Hepatocyte (in vitro differentiated cells): ENCODE results near the gene CYBA. TPM values are rescaled to one million over a fixed set of nuclear protein-coding genes. Genes with fewer than 3 reads are reported as not detected.

Experiments used
- DNase-seq: peaks from one replicate; pipeline ENCODE4 v3.0.0-alpha.2; 2016; ENCODE audit warnings: low spot score
- H2AFZ ChIP-seq: fragments of 200-600 bp; sonication (generic); 2 replicates; pipeline ENCODE4 v1.6.0; 2016; ENCODE audit warnings: antibody characterized with exemption, mild to moderate bottlenecking
- H3K27ac ChIP-seq: fragments of 200-600 bp; sonication (generic); 2 replicates; pipeline ENCODE4 v1.5.1; 2016; ENCODE audit warnings: mild to moderate bottlenecking
- H3K27me3 ChIP-seq: fragments of 200-600 bp; sonication (generic); 2 replicates; pipeline ENCODE4 v1.6.1; 2016
- H3K36me3 ChIP-seq: fragments of 200-600 bp; sonication (generic); replicated peaks from 2 replicates; pipeline ENCODE4 v1.5.1; 2016; ENCODE audit warnings: low read depth; ENCODE audit not compliant: insufficient read depth
- H3K4me1 ChIP-seq: fragments of 200-600 bp; sonication (generic); 2 replicates; pipeline ENCODE4 v1.5.1; 2016; ENCODE audit warnings: mild to moderate bottlenecking, moderate library complexity; ENCODE audit not compliant: insufficient read depth
- H3K4me2 ChIP-seq: fragments of 200-600 bp; sonication (generic); 2 replicates; pipeline ENCODE4 v1.6.0; 2016
- H3K4me3 ChIP-seq: fragments of 200-600 bp; sonication (generic); 2 replicates; pipeline ENCODE4 v1.5.1; 2016; ENCODE audit warnings: mild to moderate bottlenecking
- H3K79me2 ChIP-seq: fragments of 200-600 bp; sonication (generic); 2 replicates; pipeline ENCODE4 v1.6.0; 2017; ENCODE audit warnings: mild to moderate bottlenecking
- H3K9me2 ChIP-seq: fragments of 200-600 bp; sonication (generic); replicated peaks from 2 replicates; pipeline ENCODE4 v1.6.0; 2017; ENCODE audit warnings: mild to moderate bottlenecking; ENCODE audit not compliant: insufficient read depth
- H3K9me3 ChIP-seq: fragments of 200-600 bp; sonication (generic); 2 replicates; pipeline ENCODE4 v1.5.1; 2016; ENCODE audit warnings: low read depth, mild to moderate bottlenecking
- H4K20me1 ChIP-seq: fragments of 200-600 bp; sonication (generic); 2 replicates; pipeline ENCODE4 v1.6.0; 2016; ENCODE audit warnings: mild to moderate bottlenecking; ENCODE audit not compliant: insufficient read depth, poor library complexity, severe bottlenecking
- CTCF ChIP-seq: fragments of 200-600 bp; sonication (generic); IDR thresholded peaks from 2 replicates; pipeline ENCODE4 v1.5.1; 2016; ENCODE audit warnings: antibody characterized with exemption, mild to moderate bottlenecking; ENCODE audit not compliant: poor library complexity
- EZH2 ChIP-seq: fragments of 200-600 bp; sonication (generic); IDR thresholded peaks from 2 replicates; pipeline ENCODE4 v1.6.1; 2016; ENCODE audit warnings: antibody characterized with exemption, mild to moderate bottlenecking, borderline replicate concordance
- EZH2phosphoT487 ChIP-seq: fragments of 200-600 bp; sonication (generic); IDR thresholded peaks from one replicate; pipeline ENCODE4 v1.6.1; 2018; ENCODE audit warnings: antibody characterized with exemption, mild to moderate bottlenecking, low read depth, moderate library complexity; ENCODE audit not compliant: unreplicated experiment, severe bottlenecking
- whole genome bisulfite sequencing: methylation state at CpG from one replicate; pipeline ENCODE4 v1.1.6; 2016; ENCODE audit warnings: low lambda C conversion rate; ENCODE audit errors: missing lambda C conversion rate; 5-methylcytosine and 5-hydroxymethylcytosine counted together
- polyA plus RNA-seq: library from polyadenylated mRNA; unstranded; fragments of >200 nt; fragmentation: Nextera tagmentation; extraction: Ambion mirVana; gene quantifications from 2 replicates; pipeline ENCODE4 v1.2.1, GENCODE V29; 2016
- total RNA-seq: library from RNA; depleted of rRNA; stranded (reverse); fragments of >200 nt; gene quantifications from 2 replicates; pipeline ENCODE4 v1.2.3, GENCODE V29; 2014

The CYBA gene
- total and polyA plus RNA-seq, 2 experiments from 2014 or later = 196 to 419 TPM

DNA sequence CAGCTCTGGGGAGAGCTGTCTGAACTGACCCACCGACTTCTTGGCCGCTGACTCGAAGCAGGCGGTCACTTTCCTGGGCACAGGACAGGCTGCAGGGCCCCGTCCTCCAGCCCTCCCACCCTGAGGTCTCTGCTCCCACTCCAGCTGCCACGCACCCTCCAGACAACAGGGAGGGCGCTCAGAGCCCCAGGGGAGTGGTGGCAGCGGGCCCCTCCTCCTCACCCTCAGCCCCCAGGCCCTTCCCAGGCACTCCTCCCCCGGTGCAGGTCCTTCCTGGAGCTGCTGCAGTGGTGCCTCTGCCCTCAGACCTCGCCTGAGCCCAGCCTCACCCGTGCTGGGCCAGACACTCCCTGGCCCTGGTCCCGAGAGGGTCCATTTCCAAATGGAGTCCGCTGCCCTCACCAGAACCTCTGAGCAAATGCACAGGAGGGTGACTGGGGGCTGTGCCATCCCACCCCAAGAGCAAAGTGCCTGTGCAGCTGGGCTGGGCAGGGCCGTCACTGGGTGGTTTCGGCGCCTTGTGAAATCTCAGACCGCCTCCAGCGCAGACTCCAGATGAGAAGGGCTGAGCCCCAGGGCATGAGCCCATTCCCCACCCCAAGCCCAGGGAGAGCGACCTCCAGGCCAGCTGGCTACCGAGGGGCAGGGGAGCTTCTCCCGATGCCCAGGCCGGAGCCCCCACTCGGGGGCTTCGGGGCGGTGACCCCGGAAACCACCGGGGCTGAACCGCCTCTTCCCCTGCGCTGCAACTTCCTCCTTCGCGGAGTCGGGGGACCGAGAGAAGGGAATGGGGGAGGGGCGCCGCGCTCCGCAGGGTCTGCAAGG lies 717 bp downstream of the CYBA start:
- no peak for TF ChIP-seq CTCF
- TF ChIP-seq EZH2phosphoT487 = no peak
- TF ChIP-seq EZH2 = no peak
- Histone ChIP-seq H3K9me3 (no peaks in the 10 kb centered on the region), H3K27me3 (no peaks in the 10 kb centered on the region), H3K36me3 (no peaks in the 10 kb centered on the region), H3K79me2 (peaks cover 15% of the 10 kb centered on the region), H3K4me3 (peak overlapping the region; percentile 82), H2AFZ (peak overlapping the region; percentile 37), H3K9me2 (no peaks in the 10 kb centered on the region), H3K4me2 (peak overlapping the region; percentile 99), H3K4me1 (peaks cover 15% of the 10 kb centered on the region), H4K20me1 (peaks cover 6% of the 10 kb centered on the region), H3K27ac (peak overlapping the region; percentile 91)
- 13% methylated on average over 21 of the region's 37 CpGs for WGBS
- peak; percentile 56 for DNase-seq

DNA sequence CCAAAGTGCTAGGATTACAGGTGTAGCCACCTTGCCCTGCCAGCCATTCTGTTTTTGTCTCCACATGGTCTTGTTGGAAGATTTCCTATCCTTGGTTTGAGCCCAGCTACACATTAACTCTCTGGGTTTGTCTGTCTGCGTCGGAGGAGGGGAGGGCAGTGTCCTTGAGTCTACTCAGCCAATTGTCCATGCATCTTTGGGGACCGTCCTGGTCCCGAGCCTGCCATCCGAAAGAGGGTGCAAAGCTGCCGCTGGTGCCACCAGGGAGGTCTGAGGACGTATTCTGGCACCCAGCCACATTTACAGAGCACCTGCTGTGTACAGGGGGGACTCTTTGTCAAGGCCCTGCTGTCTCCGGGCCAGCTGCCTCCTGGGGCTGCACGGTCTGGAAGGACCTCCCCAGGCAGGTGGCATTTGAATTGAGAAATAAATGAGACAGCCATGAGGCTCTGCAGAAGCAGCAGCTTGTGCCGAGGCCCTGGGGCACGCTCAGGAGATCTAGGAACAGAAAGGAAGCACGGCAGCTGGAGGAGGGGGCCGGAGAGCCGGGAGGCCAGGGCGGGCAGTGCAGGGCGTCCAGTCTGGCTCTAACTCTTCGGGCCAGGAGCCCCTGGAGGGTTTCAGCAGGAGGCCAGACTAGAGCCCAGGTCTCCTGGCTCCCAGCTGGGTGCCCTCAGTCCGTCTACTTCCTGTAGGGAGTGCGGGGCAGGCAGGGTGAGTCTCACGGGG lies 1.5 kb downstream of the CYBA start:
- H3K4me1 ChIP-seq = peaks cover 15% of the 10 kb centered on the region
- peaks cover 6% of the 10 kb centered on the region for H4K20me1 ChIP-seq
- H3K9me3 ChIP-seq = no peaks in the 10 kb centered on the region
- 82% methylated on average over 17 of the region's 20 CpGs for WGBS
- no peak overlapping the region for H2AFZ ChIP-seq
- peak overlapping the region; percentile 99 for H3K4me2 ChIP-seq
- H3K27ac ChIP-seq = no peak overlapping the region
- TF ChIP-seq CTCF = no peak
- TF ChIP-seq EZH2 = no peak
- no peak for TF ChIP-seq EZH2phosphoT487
- no peaks in the 10 kb centered on the region for H3K27me3 ChIP-seq
- H3K36me3 ChIP-seq = no peaks in the 10 kb centered on the region
- no peak for DNase-seq
- peaks cover 15% of the 10 kb centered on the region for H3K79me2 ChIP-seq
- H3K4me3 ChIP-seq = peak overlapping the region; percentile 82
- no peaks in the 10 kb centered on the region for H3K9me2 ChIP-seq

DNA sequence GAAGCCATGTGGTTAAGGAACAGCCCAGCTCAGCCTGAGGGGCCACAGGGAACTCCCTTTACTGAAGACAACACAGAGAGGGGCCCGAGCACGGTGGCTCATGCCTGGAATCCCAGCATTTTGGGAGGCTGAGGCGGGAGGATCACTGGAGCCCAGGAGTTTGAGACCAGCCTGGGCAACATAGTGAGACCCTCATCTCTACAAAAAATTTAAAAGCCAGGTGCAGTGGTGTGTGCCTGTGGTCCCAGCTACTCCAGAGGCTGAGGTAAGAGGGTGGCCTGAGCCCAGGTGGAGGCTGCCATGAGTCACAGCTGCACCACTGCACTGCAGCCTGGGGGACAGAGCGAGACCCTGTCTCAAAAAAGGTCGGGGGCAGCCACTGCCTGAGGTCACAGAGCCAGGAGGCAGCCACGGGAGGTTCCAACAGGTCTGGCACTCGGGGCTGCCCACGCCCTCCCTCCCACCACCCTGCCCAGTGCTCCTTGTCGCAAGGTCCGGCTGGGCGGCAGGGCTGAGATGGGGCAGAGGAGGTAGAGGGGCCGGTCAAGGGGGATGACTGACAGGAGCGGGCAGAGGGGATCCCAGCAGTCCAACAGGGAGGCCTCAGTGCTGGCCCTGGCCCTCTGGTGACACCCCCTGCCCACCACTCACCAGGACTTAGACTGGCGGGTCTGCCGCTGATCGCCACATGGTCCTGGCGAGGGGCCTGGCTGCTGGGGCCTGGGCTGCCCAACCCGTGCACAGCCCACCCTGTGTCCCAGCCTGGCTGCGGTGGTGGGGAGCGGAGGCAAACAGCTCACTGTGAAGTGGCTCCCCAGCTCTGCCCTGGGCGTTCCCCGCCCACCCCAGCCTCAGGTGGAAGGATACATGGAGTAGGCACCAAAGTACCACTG lies 3.4 kb downstream of the CYBA start:
- no peaks in the 10 kb centered on the region for H3K9me2 ChIP-seq
- no peaks in the 10 kb centered on the region for H3K36me3 ChIP-seq
- no peaks in the 10 kb centered on the region for H3K9me3 ChIP-seq
- no peak overlapping the region for H3K27ac ChIP-seq
- peaks cover 15% of the 10 kb centered on the region for H3K4me1 ChIP-seq
- WGBS = 97% methylated on average over 16 of the region's 22 CpGs
- TF ChIP-seq EZH2phosphoT487 = no peak
- TF ChIP-seq CTCF = no peak
- TF ChIP-seq EZH2 = no peak
- H3K4me2 ChIP-seq = no peak overlapping the region
- no peak overlapping the region for H2AFZ ChIP-seq
- H3K27me3 ChIP-seq = no peaks in the 10 kb centered on the region
- no peak for DNase-seq
- H4K20me1 ChIP-seq = peaks cover 6% of the 10 kb centered on the region
- H3K4me3 ChIP-seq = no peak overlapping the region
- peaks cover 15% of the 10 kb centered on the region for H3K79me2 ChIP-seq
